HK-2 (cell line): Measurements from ENCODE around the gene SMAP1.
"Not testable (repeated sequence)": the region's sequence is repeated elsewhere in the genome, so short reads cannot be mapped to it uniquely, and the experiment has no call there.

ENCODE experiments used
- DNase-seq: peaks from one replicate; pipeline ENCODE4 v3.0.0-alpha.2; 2018; ENCODE audit not compliant: unreplicated experiment

SMAP1 gene

GRCh38 chr6:70740746-70741145, 73.1 kb downstream of the SMAP1 start:
- not testable (repeated sequence) for DNase-seq

GRCh38 chr6:70742462-70742861, 74.8 kb downstream of the SMAP1 start:
- DNase-seq, result not testable (repeated sequence)

- no peak for DNase-seq
Measured at GRCh38 chr6:70753870-70754380, 86.2 kb downstream of the SMAP1 start.

- DNase-seq, result no peak
Measured at GRCh38 chr6:70758883-70759282, 91.2 kb downstream of the SMAP1 start.

GRCh38 chr6:70763754-70764510, 96.2 kb downstream of the SMAP1 start:
- no peak for DNase-seq

- DNase-seq, result no peak
Measured at GRCh38 chr6:70764706-70765105, 97.0 kb downstream of the SMAP1 start.

- not testable (repeated sequence) for DNase-seq
Measured at GRCh38 chr6:70771351-70771750, 103.7 kb downstream of the SMAP1 start.

- DNase-seq, result no peak
Measured at GRCh38 chr6:70779934-70780333, 112.3 kb downstream of the SMAP1 start.

- DNase-seq, result no peak
Measured at GRCh38 chr6:70790483-70791224, 123.0 kb downstream of the SMAP1 start.

GRCh38 chr6:70797625-70798024, 129.9 kb downstream of the SMAP1 start:
- no peak for DNase-seq

GRCh38 chr6:70806086-70806485, 138.4 kb downstream of the SMAP1 start:
- no peak for DNase-seq

- DNase-seq, result no peak
Measured at GRCh38 chr6:70811788-70812187, 144.1 kb downstream of the SMAP1 start.

- DNase-seq, result no peak
Measured at GRCh38 chr6:70813885-70814284, 146.2 kb downstream of the SMAP1 start.

GRCh38 chr6:70819646-70820045, 152.0 kb downstream of the SMAP1 start:
- DNase-seq, result no peak

- no peak for DNase-seq
Measured at GRCh38 chr6:70820778-70821177, 153.1 kb downstream of the SMAP1 start.

GRCh38 chr6:70821751-70822150, 154.1 kb downstream of the SMAP1 start:
- no peak for DNase-seq

GRCh38 chr6:70823651-70824050, 156.0 kb downstream of the SMAP1 start:
- no peak for DNase-seq

- DNase-seq, result no peak
Measured at GRCh38 chr6:70831427-70831826, 163.7 kb downstream of the SMAP1 start.

GRCh38 chr6:70834520-70834919, 166.8 kb downstream of the SMAP1 start:
- DNase-seq, result no peak

GRCh38 chr6:70838907-70839285, 171.2 kb downstream of the SMAP1 start:
- DNase-seq, result no peak

- no peak for DNase-seq
Measured at GRCh38 chr6:70839286-70840266, 171.9 kb downstream of the SMAP1 start.

GRCh38 chr6:70841112-70841511, 173.4 kb downstream of the SMAP1 start:
- no peak for DNase-seq
